WTC11 (cell line): ENCODE measurements around the gene CDH13. TPM values are rescaled to one million over a fixed set of nuclear protein-coding genes. Genes with fewer than 3 reads are reported as not detected.

Experiments used
- ATAC-seq: fragments of 200-7000 bp; cut with Tn5 transposase; 2 replicates; pipeline ENCODE4 v1.10.0; 2021; ENCODE audit warnings: mild to moderate bottlenecking, moderate library complexity
- CTCF ChIA-PET: fragments of 300-600 bp; sonication (Branson Sonifier 250); formaldehyde crosslinking; loops from one replicate; lab custom pipeline; 2021; ENCODE audit warnings: antibody characterized with exemption; lab: Charles Lee
- POLR2A ChIA-PET: fragments of 350-600 bp; sonication (Branson Sonifier 250); formaldehyde crosslinking; loops from one replicate; lab custom pipeline; 2021; ENCODE audit warnings: antibody characterized with exemption; lab: Charles Lee
- DNase-seq: peaks from one replicate; pipeline ENCODE4 v3.0.0; 2021; ENCODE audit warnings: low spot score
- H3K27ac Mint-ChIP-seq: 2 replicates; pipeline ENCODE4 v1.8.0; 2021; ENCODE audit warnings: mixed read lengths
- H3K27me3 Mint-ChIP-seq: 2 replicates; pipeline ENCODE4 v1.8.0; 2021; ENCODE audit warnings: low read depth, mild to moderate bottlenecking, moderate library complexity, mixed read lengths
- H3K36me3 Mint-ChIP-seq: 2 replicates; pipeline ENCODE4 v1.8.0; 2021; ENCODE audit warnings: mixed read lengths
- H3K4me1 Mint-ChIP-seq: 2 replicates; pipeline ENCODE4 v1.8.0; 2022; ENCODE audit warnings: mixed read lengths
- H3K4me3 Mint-ChIP-seq: 2 replicates; pipeline ENCODE4 v1.8.0; 2021; ENCODE audit warnings: mild to moderate bottlenecking, moderate library complexity, mixed read lengths
- H3K9me3 Mint-ChIP-seq: 2 replicates; pipeline ENCODE4 v1.8.0; 2021; ENCODE audit warnings: mixed read lengths
- AFF4 ChIP-seq: sonication (generic); formaldehyde crosslinking; IDR thresholded peaks from 2 replicates; pipeline ENCODE4 v1.8.1; 2023; ENCODE audit warnings: mild to moderate bottlenecking, missing genetic modification reagents, borderline replicate concordance
- AR ChIP-seq: fragments of 250-450 bp; sonication (Bioruptor Pico); IDR thresholded peaks from 2 replicates; pipeline ENCODE4 v1.9.0; 2021; ENCODE audit warnings: mild to moderate bottlenecking
- ATF3 ChIP-seq: sonication (generic); formaldehyde crosslinking; conservative IDR thresholded peaks from 2 replicates; pipeline ENCODE4 v1.8.1; 2022; ENCODE audit warnings: mild to moderate bottlenecking, missing genetic modification reagents
- ERG ChIP-seq: fragments of 250-450 bp; sonication (Bioruptor Pico); IDR thresholded peaks from 2 replicates; pipeline ENCODE4 v1.8.0; 2021; ENCODE audit warnings: mild to moderate bottlenecking
- FOXJ3 ChIP-seq: sonication (generic); formaldehyde crosslinking; IDR thresholded peaks from 2 replicates; pipeline ENCODE4 v1.9.0; 2021; ENCODE audit warnings: missing genetic modification reagents, mild to moderate bottlenecking, borderline replicate concordance
- MAX ChIP-seq: sonication (generic); formaldehyde crosslinking; IDR thresholded peaks from 2 replicates; pipeline ENCODE4 v1.8.0; 2022; ENCODE audit warnings: mild to moderate bottlenecking, missing genetic modification reagents
- NFATC4 ChIP-seq: fragments of 250-450 bp; sonication (Bioruptor Pico); IDR thresholded peaks from 2 replicates; pipeline ENCODE4 v1.9.0; 2021; ENCODE audit warnings: mild to moderate bottlenecking
- SMAD4 ChIP-seq: sonication (generic); formaldehyde crosslinking; IDR thresholded peaks from 2 replicates; pipeline ENCODE4 v1.8.0; 2022; ENCODE audit warnings: mild to moderate bottlenecking, missing genetic modification reagents
- STAT6 ChIP-seq: sonication (generic); formaldehyde crosslinking; conservative IDR thresholded peaks from 2 replicates; pipeline ENCODE4 v1.8.1; 2023; ENCODE audit warnings: mild to moderate bottlenecking, low read depth, missing genetic modification reagents, moderate library complexity
- ZNF138 ChIP-seq: sonication (generic); formaldehyde crosslinking; conservative IDR thresholded peaks from 2 replicates; pipeline ENCODE4 v1.8.1; 2022; ENCODE audit warnings: mild to moderate bottlenecking, moderate library complexity, missing genetic modification reagents
- ZNF317 ChIP-seq: sonication (generic); formaldehyde crosslinking; IDR thresholded peaks from 2 replicates; pipeline ENCODE4 v1.8.1; 2023; ENCODE audit warnings: low read depth, mild to moderate bottlenecking, moderate library complexity, missing genetic modification reagents, borderline replicate concordance
- ZNF416 ChIP-seq: fragments of 250-450 bp; sonication (Bioruptor Pico); IDR thresholded peaks from 2 replicates; pipeline ENCODE4 v1.9.0; 2021; ENCODE audit warnings: mild to moderate bottlenecking, inconsistent platforms
- ZNF532 ChIP-seq: fragments of 250-450 bp; sonication (Bioruptor Pico); IDR thresholded peaks from 2 replicates; pipeline ENCODE4 v1.9.0; 2021; ENCODE audit warnings: mild to moderate bottlenecking, borderline replicate concordance
- ZNF671 ChIP-seq: fragments of 250-450 bp; sonication (Bioruptor Pico); IDR thresholded peaks from 2 replicates; pipeline ENCODE4 v1.8.0; 2021; ENCODE audit warnings: mild to moderate bottlenecking
- ZSCAN18 ChIP-seq: fragments of 250-450 bp; sonication (Bioruptor Pico); IDR thresholded peaks from 2 replicates; pipeline ENCODE4 v2.1.2; 2022; ENCODE audit warnings: mild to moderate bottlenecking, moderate library complexity
- total RNA-seq: library from RNA; stranded (reverse); gene quantifications from 3 replicates; pipeline ENCODE4 v1.2.3, GENCODE V29; 2021

The CDH13 gene
- total RNA-seq, 1 experiment from 2014 or later = 0.81 TPM

GRCh38 chr16:82695806-82696205, 69.0 kb downstream of the CDH13 start (continued):
- TF ChIP-seq AFF4 (CRISPR knock-in tag) (no peak), ZNF138 (CRISPR knock-in tag) (no peak), ATF3 (CRISPR knock-in tag) (no peak), ZNF671 (CRISPR knock-in tag) (no peak), MAX (CRISPR knock-in tag) (no peak)

- peaks cover 13% of the 10 kb centered on the region for H3K4me1 Mint-ChIP-seq
- POLR2A ChIA-PET = no interaction called here
- no peak overlapping the region for H3K27ac Mint-ChIP-seq
- DNase-seq (no peak), ATAC-seq (no peak)
- no peak overlapping the region for H3K4me3 Mint-ChIP-seq
- H3K36me3 Mint-ChIP-seq = no peaks in the 10 kb centered on the region
- CTCF ChIA-PET = interaction anchor here (2.3 kb wide), 1 partner anchor 414 kb away, joined by 6 read pairs; no protein-coding TSS in a partner anchor
- peaks cover 5% of the 10 kb centered on the region for H3K9me3 Mint-ChIP-seq
- H3K27me3 Mint-ChIP-seq = no peaks in the 10 kb centered on the region; the same call in 1 of the 2 replicates
- TF ChIP-seq NFATC4 (CRISPR knock-in tag) (no peak), ZNF532 (CRISPR knock-in tag) (no peak), ERG (CRISPR knock-in tag) (no peak), ZSCAN18 (CRISPR knock-in tag) (no peak), ZNF416 (CRISPR knock-in tag) (no peak), STAT6 (no peak), SMAD4 (CRISPR knock-in tag) (no peak), FOXJ3 (no peak), ZNF317 (CRISPR knock-in tag) (no peak), AR (CRISPR knock-in tag) (no peak)
Measured at GRCh38 chr16:82699260-82699659, 72.5 kb downstream of the CDH13 start.
